K562 (cell line): Measurements from ENCODE around the gene CTCF. TPM values are rescaled to one million over a fixed set of nuclear protein-coding genes. Genes with fewer than 3 reads are reported as not detected.

Source experiments
- E4F1 ChIP-seq: fragments of 250-450 bp; sonication (Bioruptor Pico); IDR thresholded peaks from 2 replicates; pipeline ENCODE4 v1.5.0; 2021; ENCODE audit warnings: mild to moderate bottlenecking, borderline replicate concordance
- ELK1 ChIP-seq: sonication (generic); formaldehyde crosslinking; IDR thresholded peaks from 2 replicates; pipeline ENCODE4 v1.8.1; 2022; ENCODE audit warnings: missing genetic modification reagents
- ESRRA ChIP-seq: fragments of 450-650 bp; IDR thresholded peaks from 2 replicates; pipeline ENCODE4 v1.6.1; 2014; ENCODE audit warnings: low read depth, mild to moderate bottlenecking, moderate library complexity, borderline replicate concordance
- FOXA3 ChIP-seq, 2 experiments: fragments of 450-650 bp in 1 of 2; sonication (generic) in 1 of 2; formaldehyde crosslinking; IDR thresholded peaks in 1 of 2; conservative IDR thresholded peaks in 1 of 2; 2 replicates each; pipeline versions ENCODE4 v1.4.0 to v1.8.0; 2020 to 2022; ENCODE audit warnings: mild to moderate bottlenecking in 2 of 2, missing genetic modification reagents in 1 of 2
- GATA2 ChIP-seq: sonication (generic); formaldehyde crosslinking; IDR thresholded peaks from 2 replicates; pipeline ENCODE4 v1.4.0; 2020; ENCODE audit warnings: mild to moderate bottlenecking, missing genetic modification reagents
- HOXB6 ChIP-seq: fragments of 250-450 bp; sonication (Bioruptor Pico); IDR thresholded peaks from 2 replicates; pipeline ENCODE4 v1.5.1; 2022; ENCODE audit warnings: mild to moderate bottlenecking, borderline replicate concordance
- KAT2B ChIP-seq: IDR thresholded peaks from one replicate; pipeline ENCODE4 v1.6.1; 2012; ENCODE audit warnings: low read depth, mild to moderate bottlenecking, control low read depth, inconsistent platforms, low read length, moderate library complexity
- KAT7 ChIP-seq: sonication (generic); formaldehyde crosslinking; IDR thresholded peaks from 2 replicates; pipeline ENCODE4 v1.8.0; 2022; ENCODE audit warnings: missing genetic modification reagents, mild to moderate bottlenecking, borderline replicate concordance
- L3MBTL2 ChIP-seq: fragments of 450-650 bp; IDR thresholded peaks from 2 replicates; pipeline ENCODE4 v1.6.1; 2016; ENCODE audit warnings: mild to moderate bottlenecking, moderate library complexity
- PHTF2 ChIP-seq: fragments of 250-450 bp; sonication (Bioruptor Pico); IDR thresholded peaks from 2 replicates; pipeline ENCODE4 v1.5.0; 2021; ENCODE audit warnings: mild to moderate bottlenecking
- ZFP1 ChIP-seq: fragments of 450-650 bp; formaldehyde crosslinking; IDR thresholded peaks from 2 replicates; pipeline ENCODE4 v1.4.0; 2020; ENCODE audit warnings: mild to moderate bottlenecking, mixed read lengths
- ZNF133 ChIP-seq: fragments of 250-450 bp; sonication (Bioruptor Pico); IDR thresholded peaks from 2 replicates; pipeline ENCODE4 v1.4.0; 2020; ENCODE audit warnings: mild to moderate bottlenecking
- ZNF24 ChIP-seq: fragments of 450-650 bp; IDR thresholded peaks from 2 replicates; pipeline ENCODE4 v1.6.1; 2016
- ZNF436 ChIP-seq: fragments of 250-450, 450-650 bp; sonication (Bioruptor Pico); formaldehyde crosslinking; IDR thresholded peaks from 2 replicates; pipeline ENCODE4 v1.7.0; 2020; ENCODE audit warnings: mild to moderate bottlenecking
- polyA plus RNA-seq, 8 experiments: library from polyadenylated mRNA; depleted of rRNA in 4 of 8; stranded (reverse) in 5 of 8; unstranded in 3 of 8; fragments of >200 nt; fragmentation: Nextera tagmentation in 2 of 8; fragmentation: Illumina TruSeq in 1 of 8; extraction: Ambion mirVana in 2 of 8; extraction: Trizol in 1 of 8; gene quantifications; 2 replicates each; pipeline versions ENCODE4 v1.2.1 to v1.2.3, GENCODE V29; 2011 to 2014; ENCODE audit warnings: inconsistent platforms in 1 of 8, missing spikeins in 1 of 8
- total RNA-seq, 7 experiments: library from RNA; depleted of rRNA in 6 of 7; stranded (reverse); fragments of >200 nt in 6 of 7; fragmentation: Illumina TruSeq in 2 of 7; extraction: Trizol in 2 of 7; gene quantifications; 2 replicates each; pipeline versions ENCODE4 v1.2.1 to v1.2.3, GENCODE V29; 2011 to 2021; ENCODE audit warnings: low replicate concordance in 1 of 7
- TF ChIP-seq, protein P1 (sequence below), 2 experiments: fragments of 450-650 bp; formaldehyde crosslinking in 1 of 2; IDR thresholded peaks; 2 replicates each; pipeline versions ENCODE4 v1.4.0 to v1.6.1; 2014 to 2020; ENCODE audit warnings: mild to moderate bottlenecking in 2 of 2, borderline replicate concordance in 1 of 2, low read depth in 1 of 2
- TF ChIP-seq, protein P2 (sequence below): fragments of 450-650 bp; formaldehyde crosslinking; IDR thresholded peaks from 2 replicates; pipeline ENCODE4 v1.4.0; 2020; ENCODE audit warnings: mild to moderate bottlenecking, moderate library complexity

Gene CTCF
- total and polyA plus RNA-seq, 9 of the 15 experiments (the other 6 are each of a cell fraction or from before 2014, with no cell fraction given) = 7.8 to 49.2 (median 33.9) TPM

GRCh38 chr16:67562526-67562917, at the start of gene CTCF (continued):
- TF ChIP-seq, protein P1, sequence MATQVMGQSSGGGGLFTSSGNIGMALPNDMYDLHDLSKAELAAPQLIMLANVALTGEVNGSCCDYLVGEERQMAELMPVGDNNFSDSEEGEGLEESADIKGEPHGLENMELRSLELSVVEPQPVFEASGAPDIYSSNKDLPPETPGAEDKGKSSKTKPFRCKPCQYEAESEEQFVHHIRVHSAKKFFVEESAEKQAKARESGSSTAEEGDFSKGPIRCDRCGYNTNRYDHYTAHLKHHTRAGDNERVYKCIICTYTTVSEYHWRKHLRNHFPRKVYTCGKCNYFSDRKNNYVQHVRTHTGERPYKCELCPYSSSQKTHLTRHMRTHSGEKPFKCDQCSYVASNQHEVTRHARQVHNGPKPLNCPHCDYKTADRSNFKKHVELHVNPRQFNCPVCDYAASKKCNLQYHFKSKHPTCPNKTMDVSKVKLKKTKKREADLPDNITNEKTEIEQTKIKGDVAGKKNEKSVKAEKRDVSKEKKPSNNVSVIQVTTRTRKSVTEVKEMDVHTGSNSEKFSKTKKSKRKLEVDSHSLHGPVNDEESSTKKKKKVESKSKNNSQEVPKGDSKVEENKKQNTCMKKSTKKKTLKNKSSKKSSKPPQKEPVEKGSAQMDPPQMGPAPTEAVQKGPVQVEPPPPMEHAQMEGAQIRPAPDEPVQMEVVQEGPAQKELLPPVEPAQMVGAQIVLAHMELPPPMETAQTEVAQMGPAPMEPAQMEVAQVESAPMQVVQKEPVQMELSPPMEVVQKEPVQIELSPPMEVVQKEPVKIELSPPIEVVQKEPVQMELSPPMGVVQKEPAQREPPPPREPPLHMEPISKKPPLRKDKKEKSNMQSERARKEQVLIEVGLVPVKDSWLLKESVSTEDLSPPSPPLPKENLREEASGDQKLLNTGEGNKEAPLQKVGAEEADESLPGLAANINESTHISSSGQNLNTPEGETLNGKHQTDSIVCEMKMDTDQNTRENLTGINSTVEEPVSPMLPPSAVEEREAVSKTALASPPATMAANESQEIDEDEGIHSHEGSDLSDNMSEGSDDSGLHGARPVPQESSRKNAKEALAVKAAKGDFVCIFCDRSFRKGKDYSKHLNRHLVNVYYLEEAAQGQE (IDR thresholded peaks at IDR 0.05; ENCODE audit: borderline replicate concordance) = peak; percentile 73
- TF ChIP-seq, protein P1 (CRISPR knock-in tag; IDR thresholded peaks at IDR 0.05; ENCODE audit: low read depth) = no peak; the same call in 1 of the 2 replicates
- TF ChIP-seq ZFP1 (CRISPR knock-in tag) (no peak), HOXB6 (no peak), PHTF2 (CRISPR knock-in tag) (no peak), ZNF24 (no peak), ELK1 (CRISPR knock-in tag) (no peak), ZNF436 (CRISPR knock-in tag) (no peak), KAT7 (CRISPR knock-in tag) (no peak), KAT2B (no peak), L3MBTL2 (no peak), ZNF133 (no peak), E4F1 (peak; percentile 40; the same call in 1 of the 2 replicates), FOXA3 (CRISPR knock-in tag; conservative IDR thresholded peaks at IDR 0.05 in 1 of 2, IDR thresholded peaks at IDR 0.05 in 1 of 2) (no peak), ESRRA (no peak), GATA2 (CRISPR knock-in tag) (no peak)
- TF ChIP-seq, protein P2, sequence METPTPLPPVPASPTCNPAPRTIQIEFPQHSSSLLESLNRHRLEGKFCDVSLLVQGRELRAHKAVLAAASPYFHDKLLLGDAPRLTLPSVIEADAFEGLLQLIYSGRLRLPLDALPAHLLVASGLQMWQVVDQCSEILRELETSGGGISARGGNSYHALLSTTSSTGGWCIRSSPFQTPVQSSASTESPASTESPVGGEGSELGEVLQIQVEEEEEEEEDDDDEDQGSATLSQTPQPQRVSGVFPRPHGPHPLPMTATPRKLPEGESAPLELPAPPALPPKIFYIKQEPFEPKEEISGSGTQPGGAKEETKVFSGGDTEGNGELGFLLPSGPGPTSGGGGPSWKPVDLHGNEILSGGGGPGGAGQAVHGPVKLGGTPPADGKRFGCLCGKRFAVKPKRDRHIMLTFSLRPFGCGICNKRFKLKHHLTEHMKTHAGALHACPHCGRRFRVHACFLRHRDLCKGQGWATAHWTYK (CRISPR knock-in tag) = peak; percentile 74
